ENCODE data around the gene AQP12B. TPM values are rescaled to one million over a fixed set of nuclear protein-coding genes. Genes with fewer than 3 reads are reported as not detected.

AQP12B gene
- total and polyA plus RNA-seq, 2 of the 13 experiments (the other 11 are each of a cell fraction or from before 2014, with no cell fraction given): not detected

DNA sequence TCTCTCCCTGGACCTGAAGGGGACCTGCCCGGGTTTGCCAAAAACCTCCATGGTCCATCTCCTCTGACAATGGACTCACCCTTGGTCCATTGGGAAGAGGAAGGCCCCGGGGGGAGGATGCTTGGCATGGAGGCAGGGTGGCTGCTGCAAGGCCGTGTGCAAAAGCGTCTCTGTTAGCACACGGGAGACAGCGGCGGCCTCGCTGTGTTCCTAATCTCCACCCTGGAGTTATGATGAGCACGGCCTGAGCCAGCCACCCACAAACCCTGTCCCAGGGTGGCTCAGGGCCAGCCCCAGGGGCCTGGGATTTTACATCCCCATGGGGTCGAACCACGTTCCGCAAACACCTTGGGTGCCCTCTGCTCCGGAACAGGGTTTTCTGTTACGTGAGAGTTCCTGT lies 44.8 kb upstream of the AQP12B start:
- no peaks in the 10 kb centered on the region for H4K20me1 ChIP-seq (ENCODE audit: insufficient read depth, low read length)
- H3K9me3 ChIP-seq (ENCODE audit: low read length): no peaks in the 10 kb centered on the region
- CTCF ChIA-PET (ENCODE audit: low intra/inter-chr PET ratio, low total read pairs): no interaction called here
- TF ChIP-seq, protein P1, sequence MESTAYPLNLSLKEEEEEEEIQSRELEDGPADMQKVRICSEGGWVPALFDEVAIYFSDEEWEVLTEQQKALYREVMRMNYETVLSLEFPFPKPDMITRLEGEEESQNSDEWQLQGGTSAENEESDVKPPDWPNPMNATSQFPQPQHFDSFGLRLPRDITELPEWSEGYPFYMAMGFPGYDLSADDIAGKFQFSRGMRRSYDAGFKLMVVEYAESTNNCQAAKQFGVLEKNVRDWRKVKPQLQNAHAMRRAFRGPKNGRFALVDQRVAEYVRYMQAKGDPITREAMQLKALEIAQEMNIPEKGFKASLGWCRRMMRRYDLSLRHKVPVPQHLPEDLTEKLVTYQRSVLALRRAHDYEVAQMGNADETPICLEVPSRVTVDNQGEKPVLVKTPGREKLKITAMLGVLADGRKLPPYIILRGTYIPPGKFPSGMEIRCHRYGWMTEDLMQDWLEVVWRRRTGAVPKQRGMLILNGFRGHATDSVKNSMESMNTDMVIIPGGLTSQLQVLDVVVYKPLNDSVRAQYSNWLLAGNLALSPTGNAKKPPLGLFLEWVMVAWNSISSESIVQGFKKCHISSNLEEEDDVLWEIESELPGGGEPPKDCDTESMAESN (CRISPR knock-in tag; conservative IDR thresholded peaks at IDR 0.05): no peak
- TF ChIP-seq, protein P2, sequence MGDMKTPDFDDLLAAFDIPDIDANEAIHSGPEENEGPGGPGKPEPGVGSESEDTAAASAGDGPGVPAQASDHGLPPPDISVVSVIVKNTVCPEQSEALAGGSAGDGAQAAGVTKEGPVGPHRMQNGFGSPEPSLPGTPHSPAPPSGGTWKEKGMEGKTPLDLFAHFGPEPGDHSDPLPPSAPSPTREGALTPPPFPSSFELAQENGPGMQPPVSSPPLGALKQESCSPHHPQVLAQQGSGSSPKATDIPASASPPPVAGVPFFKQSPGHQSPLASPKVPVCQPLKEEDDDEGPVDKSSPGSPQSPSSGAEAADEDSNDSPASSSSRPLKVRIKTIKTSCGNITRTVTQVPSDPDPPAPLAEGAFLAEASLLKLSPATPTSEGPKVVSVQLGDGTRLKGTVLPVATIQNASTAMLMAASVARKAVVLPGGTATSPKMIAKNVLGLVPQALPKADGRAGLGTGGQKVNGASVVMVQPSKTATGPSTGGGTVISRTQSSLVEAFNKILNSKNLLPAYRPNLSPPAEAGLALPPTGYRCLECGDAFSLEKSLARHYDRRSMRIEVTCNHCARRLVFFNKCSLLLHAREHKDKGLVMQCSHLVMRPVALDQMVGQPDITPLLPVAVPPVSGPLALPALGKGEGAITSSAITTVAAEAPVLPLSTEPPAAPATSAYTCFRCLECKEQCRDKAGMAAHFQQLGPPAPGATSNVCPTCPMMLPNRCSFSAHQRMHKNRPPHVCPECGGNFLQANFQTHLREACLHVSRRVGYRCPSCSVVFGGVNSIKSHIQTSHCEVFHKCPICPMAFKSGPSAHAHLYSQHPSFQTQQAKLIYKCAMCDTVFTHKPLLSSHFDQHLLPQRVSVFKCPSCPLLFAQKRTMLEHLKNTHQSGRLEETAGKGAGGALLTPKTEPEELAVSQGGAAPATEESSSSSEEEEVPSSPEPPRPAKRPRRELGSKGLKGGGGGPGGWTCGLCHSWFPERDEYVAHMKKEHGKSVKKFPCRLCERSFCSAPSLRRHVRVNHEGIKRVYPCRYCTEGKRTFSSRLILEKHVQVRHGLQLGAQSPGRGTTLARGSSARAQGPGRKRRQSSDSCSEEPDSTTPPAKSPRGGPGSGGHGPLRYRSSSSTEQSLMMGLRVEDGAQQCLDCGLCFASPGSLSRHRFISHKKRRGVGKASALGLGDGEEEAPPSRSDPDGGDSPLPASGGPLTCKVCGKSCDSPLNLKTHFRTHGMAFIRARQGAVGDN (CRISPR knock-in tag; IDR thresholded peaks at IDR 0.05): 0 out of 2 replicates have a peak, but pooled peaks have one; percentile 1
- H3K9ac ChIP-seq (ENCODE audit: insufficient read depth, low read depth, low read length): no peak overlapping the region
- WGBS (ENCODE audit: low lambda C conversion rate): 20% methylated on average over 8 of the region's 14 CpGs
- FAIRE-seq (no peak), DNase-seq (ENCODE audit: low spot score) (no peak), ATAC-seq (no peak)
- H2AFZ ChIP-seq (ENCODE audit: low read length): no peak overlapping the region
- in situ Hi-C loops (cut with HindIII; ENCODE audit: extremely low pct_ligation_motif_present, low pct_unique_long_range_greater_than_20kb): no loop called here
- no peaks in the 10 kb centered on the region for H3K36me3 ChIP-seq (replicated peaks in 1 of 2; ENCODE audit: control insufficient read depth in 1 of 2, insufficient read depth in 2 of 2, low read length in 2 of 2)
- no peak overlapping the region for H3K4me2 ChIP-seq (ENCODE audit: low read depth, low read length)
- no peaks in the 10 kb centered on the region for H3K79me2 ChIP-seq (ENCODE audit: insufficient read depth, low read length)
- intact Hi-C loops (cut with micrococcal nuclease; ENCODE audit: unreplicated experiment): no loop called here
- no peak overlapping the region for H3K4me3 ChIP-seq (replicated peaks in 1 of 3; ENCODE audit: insufficient read depth in 1 of 3, low read depth in 2 of 3, low read length in 3 of 3)
- BruUV-seq (replicated peaks): no TSS peak
- H3K4me1 ChIP-seq (ENCODE audit: insufficient read depth, low read length): no peaks in the 10 kb centered on the region
- peaks cover 55 to 95% of the 10 kb centered on the region in 2 experiments for H3K27me3 ChIP-seq (ENCODE audit: control insufficient read depth in 1 of 2, insufficient read depth in 2 of 2, low read length in 2 of 2)
- no peak overlapping the region for H3K27ac ChIP-seq (ENCODE audit: extremely low read length, insufficient read depth, low read length)
- POLR2A ChIA-PET: no interaction called here

All from HepG2 (cell line).